ENCODE measurements around the gene BIRC3.
"Not testable (repeated sequence)": the region's sequence is repeated elsewhere in the genome, so short reads cannot be mapped to it uniquely, and the experiment has no call there.

Gene BIRC3

DNA sequence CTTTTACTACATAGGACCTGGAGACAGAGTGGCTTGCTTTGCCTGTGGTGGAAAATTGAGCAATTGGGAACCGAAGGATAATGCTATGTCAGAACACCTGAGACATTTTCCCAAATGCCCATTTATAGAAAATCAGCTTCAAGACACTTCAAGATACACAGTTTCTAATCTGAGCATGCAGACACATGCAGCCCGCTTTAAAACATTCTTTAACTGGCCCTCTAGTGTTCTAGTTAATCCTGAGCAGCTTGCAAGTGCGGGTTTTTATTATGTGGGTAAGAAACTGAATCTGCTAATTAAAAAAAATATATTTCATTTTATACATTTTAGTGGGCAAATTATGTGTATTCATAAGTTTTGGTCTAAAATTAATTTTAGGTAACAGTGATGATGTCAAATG lies 7.8 kb downstream of the BIRC3 start:
- no peak for DNase-seq (ENCODE audit: low spot score)

- DNase-seq (ENCODE audit: low spot score) = no peak
Observed at GRCh38 chr11:102328748-102329147, 11.5 kb downstream of the BIRC3 start.

- no peak for DNase-seq (ENCODE audit: low spot score)
Observed at GRCh38 chr11:102330231-102330630, 12.9 kb downstream of the BIRC3 start.

- no peak for DNase-seq (ENCODE audit: low spot score)
Observed at GRCh38 chr11:102331341-102331740, 14.1 kb downstream of the BIRC3 start.

DNA sequence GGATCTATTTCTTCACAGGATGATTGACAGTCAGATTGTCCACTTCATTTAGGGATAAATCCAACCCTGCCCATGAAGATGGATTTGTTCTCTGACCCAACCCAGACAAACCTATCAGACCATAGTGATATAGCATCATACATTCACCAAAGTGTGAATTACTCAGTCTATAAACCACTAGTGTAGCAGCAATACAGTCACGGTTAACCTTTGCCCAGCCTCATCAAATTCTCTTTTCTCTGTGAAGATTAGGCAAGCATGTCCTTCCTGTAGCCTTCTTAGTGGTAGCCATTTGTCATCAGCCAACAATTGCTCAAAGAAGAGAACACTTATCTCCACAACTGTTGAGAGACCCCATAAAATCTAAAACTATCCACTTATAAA lies 15.3 kb downstream of the BIRC3 start:
- DNase-seq (ENCODE audit: low spot score) = no peak

DNA sequence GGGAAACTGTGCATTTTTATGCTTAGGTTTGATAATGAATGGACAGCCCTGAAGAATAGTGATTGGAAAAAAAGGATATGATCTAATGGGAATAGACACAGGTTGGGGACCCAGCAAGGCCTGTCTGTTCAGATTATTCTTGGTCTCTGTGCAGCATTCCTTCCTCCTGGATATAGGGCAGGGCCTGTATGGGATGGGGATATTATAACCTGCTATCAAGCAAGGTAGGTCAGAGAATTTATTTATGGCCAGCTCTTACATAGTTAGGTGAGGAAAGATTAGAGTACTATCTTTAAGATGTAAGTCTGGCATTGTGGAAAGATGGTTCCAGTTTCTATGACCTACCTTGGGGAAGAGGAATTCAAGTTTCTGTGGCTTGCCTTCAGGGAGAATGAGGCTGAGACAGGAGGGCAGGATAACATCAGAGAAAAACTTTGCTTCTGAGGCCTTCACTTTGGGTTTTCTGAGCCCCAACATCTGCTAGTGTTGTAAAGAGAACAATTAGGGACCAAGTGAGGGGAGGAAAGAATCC lies 21.3 kb downstream of the BIRC3 start:
- no peak for DNase-seq (ENCODE audit: low spot score)

DNA sequence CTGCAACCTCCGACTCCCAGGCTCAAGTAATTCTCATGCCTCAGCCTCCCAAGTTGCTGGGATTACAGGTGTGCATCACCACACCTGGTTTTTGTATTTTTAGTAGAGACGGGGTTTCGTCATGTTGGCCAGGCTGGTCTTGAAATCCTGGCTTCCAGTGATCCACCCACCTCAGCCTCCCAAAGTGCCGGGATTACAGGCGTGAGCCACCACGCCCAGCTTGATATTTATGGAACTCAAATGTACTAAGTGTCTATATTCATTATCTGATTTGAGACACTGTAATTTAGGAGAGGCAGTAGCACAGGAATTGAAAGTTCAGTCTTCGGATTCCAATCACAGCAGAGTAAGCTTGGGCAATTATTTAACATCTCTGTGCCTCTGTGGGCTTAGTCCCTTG lies 24.0 kb downstream of the BIRC3 start:
- DNase-seq (ENCODE audit: low spot score) = not testable (repeated sequence)

DNA sequence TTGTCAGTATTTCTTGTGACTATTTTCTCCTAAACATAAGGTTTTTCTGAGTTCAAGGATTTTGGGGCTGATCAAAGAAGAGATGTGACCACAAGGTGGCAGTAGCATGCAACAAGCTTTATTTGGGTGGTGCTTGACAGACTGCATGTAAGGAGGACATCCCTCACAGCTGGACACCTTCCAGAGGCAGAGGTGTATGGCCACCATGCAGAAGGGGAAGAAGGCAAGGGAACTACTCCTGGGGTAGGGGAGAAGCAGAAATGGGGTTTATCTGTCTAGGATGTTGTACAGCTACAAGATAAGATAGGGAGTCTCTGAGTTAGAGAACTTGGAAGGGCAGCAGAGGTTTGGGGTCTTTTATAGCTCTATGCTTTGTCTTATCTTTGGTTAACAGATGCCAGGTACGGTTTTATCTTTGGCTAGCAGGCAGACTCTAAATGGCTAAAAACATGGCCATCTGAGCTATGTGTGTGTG lies 24.6 kb downstream of the BIRC3 start:
- DNase-seq (ENCODE audit: low spot score) = peak; percentile 42

DNA sequence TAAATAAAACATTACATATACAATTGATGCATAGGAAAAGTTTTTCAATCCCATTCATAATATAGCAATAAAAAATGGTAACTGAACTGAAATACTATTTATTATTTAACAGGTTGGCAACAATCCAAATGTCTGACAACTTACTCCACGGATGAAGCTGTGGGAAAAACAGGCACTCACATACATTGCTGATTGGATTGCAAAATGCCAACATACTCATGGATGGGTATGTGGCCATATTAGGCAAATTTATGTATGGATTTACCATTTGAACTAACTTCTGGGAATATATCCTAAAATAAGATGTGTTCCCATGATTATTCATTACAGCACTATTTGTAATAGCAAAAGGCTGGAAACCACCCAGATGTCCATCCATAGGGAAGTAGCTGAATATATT lies 26.5 kb downstream of the BIRC3 start:
- DNase-seq (ENCODE audit: low spot score) = no peak

GRCh38 chr11:102345904-102346303 lies 28.6 kb downstream of the BIRC3 start:
- no peak for DNase-seq (ENCODE audit: low spot score)

DNA sequence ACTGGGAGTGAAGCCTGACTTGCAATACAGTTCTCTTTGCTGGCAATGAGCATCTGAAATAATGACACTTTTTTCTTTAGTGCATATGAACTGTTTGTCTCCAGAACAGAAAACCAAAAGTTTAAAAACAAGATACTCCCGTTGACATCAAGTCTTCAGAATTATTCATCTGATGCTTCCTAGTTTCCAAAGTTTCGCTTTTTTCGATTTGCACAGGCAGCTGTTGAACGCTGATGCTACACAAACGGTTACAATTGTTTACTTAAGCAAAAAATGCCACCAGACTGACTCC lies 29.1 kb downstream of the BIRC3 start:
- no peak for DNase-seq (ENCODE audit: low spot score)

- DNase-seq (ENCODE audit: low spot score) = peak; percentile 75
Observed at GRCh38 chr11:102346748-102347461, 29.6 kb downstream of the BIRC3 start, which contains the start of gene BIRC2. Gene BIRC2 (plus strand): TSS chr11:102347214. CDS start chr11:102349855, 2,641 bp downstream.

DNA sequence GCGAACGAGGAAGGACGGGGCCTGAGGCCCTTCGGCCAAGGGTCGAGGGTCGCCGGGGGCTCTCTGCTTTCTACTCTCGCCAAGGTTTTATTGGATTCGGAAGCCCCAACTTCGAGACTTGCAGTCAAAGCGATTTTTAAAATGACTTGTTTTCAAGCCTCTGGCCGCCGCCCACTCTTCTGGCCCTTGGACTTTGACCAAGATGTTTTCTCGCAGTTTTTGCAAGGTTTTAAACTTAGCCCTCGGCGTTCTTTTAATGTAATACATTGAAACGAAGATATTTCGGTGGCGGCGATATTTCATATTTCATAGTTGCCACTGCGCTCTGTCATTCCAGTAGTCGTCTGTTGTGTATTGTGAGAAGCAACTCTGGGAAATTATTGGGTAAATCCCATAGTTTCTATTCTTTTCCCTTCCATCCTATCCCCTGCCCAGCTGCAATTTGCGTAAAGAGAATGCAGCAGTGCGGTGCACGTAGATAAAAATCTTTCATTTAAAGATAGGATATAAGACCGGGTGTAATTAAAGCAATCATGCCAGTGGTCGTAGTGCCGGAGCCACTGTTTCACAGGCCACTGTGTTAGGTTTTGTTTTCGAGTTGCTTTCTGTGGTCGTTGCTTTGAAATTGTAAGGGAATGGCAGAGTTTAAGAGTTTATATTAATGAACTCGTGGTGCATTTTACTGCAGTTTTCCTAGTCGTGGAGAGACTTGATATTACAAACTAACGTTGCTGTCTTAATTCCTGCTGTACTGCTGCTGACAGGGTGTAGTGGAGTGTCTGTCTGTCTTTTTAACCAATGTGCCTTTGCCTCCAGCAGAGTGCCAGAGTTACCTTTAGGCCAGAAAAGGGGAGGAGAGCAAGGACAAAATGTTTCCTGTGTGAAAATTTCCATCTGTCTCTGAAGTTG lies 30.4 kb downstream of the BIRC3 start:
- DNase-seq (ENCODE audit: low spot score) = peak; percentile 16

DNA sequence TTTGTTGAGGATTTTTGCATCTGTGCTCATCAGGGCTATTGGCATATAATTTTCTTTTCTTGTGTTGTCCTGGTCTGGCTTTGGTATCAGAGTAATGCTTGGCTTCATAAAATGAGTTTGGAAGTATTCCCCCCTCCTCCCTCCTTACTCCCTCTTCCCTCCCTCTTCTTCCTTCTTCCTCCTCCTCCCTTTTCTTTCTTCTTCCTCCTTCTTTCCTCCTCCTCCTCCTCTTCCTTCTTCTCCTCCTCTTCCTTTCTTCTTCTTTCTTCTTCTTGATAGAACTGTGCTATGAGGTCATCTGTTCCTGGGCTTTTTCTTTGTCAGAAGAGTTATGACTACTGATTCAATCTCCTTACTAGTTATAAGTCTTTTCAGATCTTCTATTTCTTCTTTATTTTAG lies 39.8 kb downstream of the BIRC3 start:
- DNase-seq (ENCODE audit: low spot score) = no peak

- no peak for DNase-seq (ENCODE audit: low spot score)
Observed at GRCh38 chr11:102359372-102359771, 42.1 kb downstream of the BIRC3 start.

DNA sequence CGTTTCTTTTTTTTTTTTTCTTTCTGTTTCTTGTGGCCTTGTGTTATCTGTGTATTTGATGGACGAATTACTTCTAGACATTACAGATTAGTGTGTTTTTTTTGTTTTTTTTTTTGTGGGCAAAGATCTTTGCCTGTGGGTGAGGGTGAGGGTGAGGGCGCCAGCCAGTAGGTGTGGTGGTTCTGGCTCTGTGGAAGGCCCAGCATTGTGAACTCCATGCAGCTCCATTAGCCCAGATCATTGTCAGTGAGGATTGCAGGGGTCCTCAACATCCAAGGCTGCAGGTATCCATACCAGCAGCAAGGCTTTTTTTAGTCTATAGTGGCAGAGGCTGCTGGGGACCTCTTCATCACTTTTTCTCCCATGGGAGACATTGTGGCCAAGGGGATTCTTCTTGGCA lies 43.4 kb downstream of the BIRC3 start:
- no peak for DNase-seq (ENCODE audit: low spot score)

GRCh38 chr11:102361086-102362031 lies 44.1 kb downstream of the BIRC3 start:
- DNase-seq (ENCODE audit: low spot score) = no peak

DNA sequence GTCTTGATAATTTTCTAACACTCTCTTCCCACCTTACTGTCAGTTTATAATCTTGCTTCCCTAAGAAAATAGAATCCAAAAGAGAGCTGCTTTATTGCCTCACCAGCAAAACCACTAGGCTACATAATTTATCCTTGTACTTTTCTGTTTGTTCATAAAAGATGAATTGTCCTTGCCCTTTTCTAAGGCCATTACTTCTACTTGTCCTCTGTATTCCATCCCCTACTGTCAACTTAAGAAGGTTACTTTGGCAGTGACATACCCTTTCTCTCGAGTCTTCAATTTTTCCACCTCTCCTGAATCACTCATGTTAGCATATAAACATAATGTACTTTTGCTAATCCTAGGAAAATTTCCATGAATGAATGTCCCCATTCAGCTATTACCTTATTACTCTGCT lies 47.7 kb downstream of the BIRC3 start:
- DNase-seq (ENCODE audit: low spot score) = no peak

DNA sequence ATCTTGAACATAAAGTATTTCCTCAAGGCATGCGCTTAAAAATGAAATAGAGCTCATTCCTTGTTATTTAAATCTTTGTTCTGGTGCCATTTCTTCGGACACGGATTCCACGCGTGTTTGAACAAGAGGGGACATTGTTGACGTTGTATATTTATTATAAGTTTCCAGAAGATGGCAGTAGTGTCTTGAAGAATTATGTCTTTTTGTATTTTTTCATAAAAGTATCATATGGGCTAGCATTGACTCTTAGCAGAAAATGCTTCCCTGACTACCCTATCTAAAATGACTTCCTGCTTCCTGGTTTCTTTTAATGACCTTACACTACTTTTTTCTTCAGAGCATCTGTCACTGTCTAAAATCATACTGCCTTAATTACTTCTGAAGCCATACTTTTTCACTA lies 50.1 kb downstream of the BIRC3 start:
- peak; percentile 12 for DNase-seq (ENCODE audit: low spot score)

DNA sequence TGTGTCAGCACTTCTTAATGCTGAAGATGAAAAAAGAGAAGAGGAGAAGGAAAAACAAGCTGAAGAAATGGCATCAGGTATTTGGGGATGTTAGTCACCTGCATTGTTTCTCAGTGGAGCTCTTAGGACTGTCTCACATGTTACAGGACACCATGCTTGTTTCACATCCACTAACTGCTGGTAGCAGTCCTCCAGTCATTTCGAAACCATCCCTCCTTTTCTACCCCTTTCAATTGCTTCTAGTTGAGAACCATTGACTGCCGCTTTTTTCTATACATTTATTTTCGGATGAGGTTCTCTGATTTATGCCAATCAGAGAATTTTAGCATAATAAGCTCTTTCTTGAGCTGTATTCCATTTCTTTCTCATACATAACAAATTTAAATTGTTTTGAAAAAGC lies 51.2 kb downstream of the BIRC3 start:
- no peak for DNase-seq (ENCODE audit: low spot score)

DNA sequence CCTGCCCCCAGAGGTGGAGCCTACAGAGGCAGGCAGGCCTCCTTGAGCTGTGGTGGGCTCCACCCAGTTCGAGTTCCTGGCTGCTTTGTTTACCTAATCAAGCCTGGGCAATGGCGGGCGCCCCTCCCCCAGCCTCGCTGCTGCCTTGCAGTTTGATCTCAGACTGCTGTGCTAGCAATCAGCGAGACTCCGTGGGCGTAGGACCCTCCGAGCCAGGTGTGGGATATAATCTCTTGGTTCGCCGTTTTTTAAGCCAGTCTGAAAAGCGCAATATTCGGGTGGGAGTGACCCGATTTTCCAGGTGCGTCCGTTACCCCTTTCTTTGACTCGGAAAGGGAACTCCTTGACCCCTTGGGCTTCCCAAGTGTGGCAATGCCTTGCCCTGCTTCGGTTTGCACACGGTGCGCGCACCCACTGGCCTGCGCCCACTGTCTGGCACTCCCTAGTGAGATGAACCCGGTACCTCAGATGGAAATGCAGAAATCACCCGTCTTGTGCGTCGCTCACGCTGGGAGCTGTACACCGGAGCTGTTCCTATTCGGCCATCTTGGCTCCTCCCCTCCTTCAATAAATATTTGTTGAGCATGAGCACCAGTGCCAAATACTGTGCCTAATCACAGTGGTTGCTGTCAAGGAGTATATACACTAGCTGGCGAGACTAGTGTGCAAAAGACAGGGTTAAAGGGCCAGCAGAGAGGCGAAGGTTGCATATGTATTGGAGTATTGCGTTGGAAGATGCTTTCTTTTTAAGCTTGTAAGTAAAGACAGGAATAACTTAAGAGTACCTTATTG lies 57.5 kb downstream of the BIRC3 start:
- DNase-seq (ENCODE audit: low spot score) = not testable (repeated sequence)

All from hepatic stellate cell (primary cell).